ENCODE data around the gene SYCE3. TPM values are rescaled to one million over a fixed set of nuclear protein-coding genes. Genes with fewer than 3 reads are reported as not detected.

The SYCE3 gene
- total RNA-seq, 1 donor from 2014 or later, result not detected

DNA sequence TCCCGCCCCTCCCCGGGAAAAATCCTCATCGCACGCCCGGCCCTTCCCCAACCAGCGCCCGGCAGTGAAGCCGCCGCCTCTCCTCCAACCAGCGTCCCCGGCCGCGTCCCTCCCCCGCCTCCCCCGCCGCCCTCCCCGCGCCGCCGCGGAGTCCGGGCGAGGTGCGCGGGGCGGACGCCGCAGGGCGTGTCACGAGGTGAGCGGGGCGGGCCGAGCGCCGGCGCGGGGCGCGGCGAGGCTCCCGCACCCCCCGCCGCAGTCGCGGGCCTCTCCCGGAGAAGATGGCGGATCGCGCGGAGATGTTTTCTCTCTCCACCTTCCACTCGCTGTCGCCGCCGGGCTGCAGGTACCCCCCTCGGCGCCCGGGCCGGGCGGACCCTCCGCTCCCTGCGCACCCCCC, 37.8 kb upstream of the SYCE3 start, which contains the start of gene MAPK8IP2:
Gene MAPK8IP2 (plus strand): TSS at position 256 of the 400 bp plus-strand sequence. CDS start 26 bp downstream, at position 282.
- no peak for DNase-seq (ENCODE audit: low spot score)

GRCh38 chr22:50599816-50600455, 37.2 kb upstream of the SYCE3 start:
- no peak for DNase-seq (ENCODE audit: low spot score)

DNA sequence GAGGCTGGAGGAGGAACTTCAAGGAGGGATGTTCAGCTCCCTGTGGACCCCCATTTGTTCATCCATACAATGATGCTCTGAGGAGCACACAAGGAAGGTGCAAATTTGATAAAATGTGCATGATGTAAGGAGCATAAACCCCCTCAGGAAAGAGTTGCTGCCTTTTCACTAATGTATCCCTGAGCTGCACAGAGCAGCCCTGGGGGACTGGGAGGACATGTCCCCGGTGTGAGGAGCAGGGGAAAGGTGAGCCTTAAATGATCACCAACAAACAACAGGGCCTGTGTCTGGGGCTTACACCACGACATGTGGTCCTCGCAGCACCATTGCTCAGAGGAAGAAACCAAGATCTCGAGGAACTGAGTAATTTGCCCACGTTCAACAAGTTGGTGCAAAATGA, 34.4 kb upstream of the SYCE3 start:
- DNase-seq (ENCODE audit: low spot score), result no peak

- no peak for DNase-seq (ENCODE audit: low spot score)
Measured at GRCh38 chr22:50595189-50595588, 32.5 kb upstream of the SYCE3 start.

DNA sequence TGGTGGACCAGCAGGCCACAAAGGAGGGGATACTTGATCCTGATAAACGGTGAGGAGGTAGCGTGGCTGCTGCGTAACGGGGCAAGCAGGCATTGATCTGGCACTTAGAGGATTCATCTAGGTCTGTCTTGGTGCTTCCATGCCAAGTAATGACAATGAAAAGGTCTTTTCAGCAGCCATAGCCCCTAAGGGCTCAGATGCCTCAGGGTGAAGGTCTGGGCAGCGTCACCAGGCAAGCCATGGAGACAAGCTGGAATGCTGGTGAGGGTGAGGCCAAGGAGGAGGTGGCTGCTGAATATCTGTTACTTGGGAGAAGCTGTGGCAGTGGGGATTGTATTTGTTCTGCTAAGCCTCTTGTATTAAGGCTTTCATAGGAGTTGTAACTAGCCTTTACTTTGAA, 24.7 kb upstream of the SYCE3 start:
- no peak for DNase-seq (ENCODE audit: low spot score)

- DNase-seq (ENCODE audit: low spot score), result no peak
Measured at GRCh38 chr22:50586416-50586815, 23.7 kb upstream of the SYCE3 start.

DNA sequence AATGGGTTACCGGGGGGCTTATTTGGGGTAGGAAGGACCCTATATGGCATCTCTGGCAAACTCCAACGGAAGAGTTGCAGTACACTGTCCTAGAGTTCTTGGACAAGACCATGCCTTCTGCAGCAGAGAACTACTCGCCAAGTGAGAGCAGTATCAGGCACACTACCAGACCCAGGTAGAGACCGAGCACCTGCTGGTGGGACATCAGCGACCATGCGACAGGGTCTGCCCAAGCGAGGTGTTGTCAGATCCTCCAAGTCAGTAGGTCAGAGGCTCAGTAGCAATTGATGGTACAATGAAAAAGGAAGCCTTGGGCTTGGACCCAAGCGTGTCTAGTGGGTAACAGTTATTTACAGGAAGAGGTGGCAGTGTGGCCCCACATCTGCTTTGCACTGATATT, 23.1 kb upstream of the SYCE3 start:
- DNase-seq (ENCODE audit: low spot score), result no peak

DNA sequence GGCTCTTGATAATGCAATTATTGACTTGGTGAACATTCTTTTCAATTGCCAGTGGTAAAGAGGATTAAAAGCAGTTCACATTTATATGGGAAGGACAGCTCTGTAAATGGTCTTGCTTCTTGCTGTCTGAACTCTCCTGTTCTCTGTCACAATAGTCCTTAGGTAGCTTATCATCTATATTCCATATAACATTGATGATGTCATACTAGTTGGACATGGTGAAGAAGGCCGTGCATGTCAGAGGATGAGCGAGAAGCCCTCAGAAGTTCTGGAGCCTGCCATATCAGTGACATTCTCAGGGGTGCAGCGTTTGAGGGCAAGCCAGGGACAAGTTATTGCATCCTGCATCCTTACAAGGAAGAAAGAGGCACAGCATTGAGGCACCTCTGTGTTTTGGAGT, 22.5 kb upstream of the SYCE3 start:
- no peak for DNase-seq (ENCODE audit: low spot score)

DNA sequence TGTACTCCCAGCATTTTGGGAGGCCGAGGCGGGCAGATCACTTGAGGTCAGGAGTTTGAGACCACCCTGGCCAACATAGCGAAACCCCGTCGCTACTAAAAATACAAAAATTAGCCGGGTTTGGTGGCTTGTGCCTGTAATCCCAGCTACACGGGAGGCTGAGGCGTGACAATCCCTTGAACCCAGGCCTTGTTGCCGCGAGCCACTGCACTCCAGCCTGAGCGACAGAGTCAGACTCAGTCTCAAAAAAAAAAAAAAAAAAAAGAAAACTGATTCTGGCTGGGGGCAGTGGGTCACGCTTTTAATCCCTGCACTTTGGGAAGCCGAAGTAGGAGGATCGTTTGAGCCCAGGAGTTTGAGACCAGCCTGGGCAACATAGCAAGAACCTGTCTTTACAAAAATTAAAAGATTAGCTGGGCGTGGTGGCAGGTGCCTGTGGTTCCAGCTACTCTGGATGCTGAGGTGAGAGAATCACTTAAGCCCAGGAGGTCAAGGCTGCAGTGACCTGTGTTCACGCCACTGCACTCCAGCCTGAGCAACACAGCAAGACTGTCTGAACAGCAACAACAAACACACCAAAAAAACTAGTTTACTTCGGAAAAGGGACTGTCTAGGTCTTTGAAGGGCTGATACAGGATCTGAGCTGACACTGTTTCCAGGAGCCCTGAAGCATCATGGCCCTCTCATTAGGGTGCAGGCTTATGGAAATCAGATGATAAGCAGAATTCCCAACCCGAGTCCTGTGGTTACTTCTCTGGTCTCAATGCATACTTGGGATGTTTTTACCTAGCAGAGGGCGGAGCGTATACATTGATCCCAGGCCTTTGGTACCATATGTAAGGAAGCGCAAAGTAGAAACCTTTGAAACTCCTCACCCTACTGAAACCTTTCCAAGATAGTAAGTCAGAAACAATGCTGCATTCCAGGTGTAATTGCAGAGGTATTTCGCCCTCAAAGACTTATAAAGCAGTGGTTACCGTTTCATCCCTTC, 21.7 kb upstream of the SYCE3 start:
- DNase-seq (ENCODE audit: low spot score), result no peak

- DNase-seq (ENCODE audit: low spot score), result no peak
Measured at GRCh38 chr22:50583294-50583861, 20.7 kb upstream of the SYCE3 start.

DNA sequence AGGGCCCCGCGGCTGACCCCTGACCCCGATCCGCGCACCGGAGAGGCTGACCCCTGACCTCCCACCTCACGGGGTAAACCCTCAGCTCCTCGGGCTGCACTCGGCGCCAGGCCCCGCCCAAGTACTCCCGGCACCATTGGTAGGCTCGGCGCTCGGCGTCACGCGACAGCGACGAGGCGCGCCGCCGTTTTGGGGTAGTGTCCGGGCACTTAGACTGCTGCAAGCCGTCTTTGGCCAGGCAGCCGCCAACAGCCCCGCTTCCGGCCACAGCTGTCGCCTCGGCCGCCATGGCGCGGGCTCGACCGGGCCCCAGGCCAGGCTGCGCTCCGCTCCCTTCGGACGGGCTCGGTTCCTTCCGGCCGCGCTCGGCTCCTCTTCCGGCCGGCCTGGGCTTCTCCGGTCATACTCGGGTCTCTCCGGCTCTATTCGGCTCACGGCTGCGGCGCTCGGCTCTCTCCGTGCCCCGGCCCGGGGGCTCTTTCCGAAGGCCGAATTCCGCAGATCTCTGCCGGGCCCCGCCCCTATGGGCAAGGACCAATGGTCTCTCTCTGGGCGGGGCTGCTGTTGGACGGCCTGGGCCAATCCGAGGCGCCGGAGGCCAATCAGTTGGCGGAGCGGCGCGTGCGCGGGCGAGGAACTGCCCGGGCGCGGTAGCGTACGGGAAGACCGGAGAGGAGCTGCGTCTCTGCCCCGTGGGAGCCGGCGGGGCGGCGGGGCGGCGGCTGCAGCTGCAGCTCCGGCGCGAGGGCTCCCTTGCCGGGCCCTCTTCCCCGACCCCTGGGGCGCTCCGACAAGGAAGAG, 20.0 kb upstream of the SYCE3 start, which contains the start of gene CHKB:
Gene CHKB (minus strand): TSS at position 357 of the 801 bp plus-strand sequence. CDS start 68 bp downstream, at position 289.
- DNase-seq (ENCODE audit: low spot score), result peak; percentile 99

GRCh38 chr22:50581950-50582492, 19.3 kb upstream of the SYCE3 start:
- DNase-seq (ENCODE audit: low spot score), result no peak

DNA sequence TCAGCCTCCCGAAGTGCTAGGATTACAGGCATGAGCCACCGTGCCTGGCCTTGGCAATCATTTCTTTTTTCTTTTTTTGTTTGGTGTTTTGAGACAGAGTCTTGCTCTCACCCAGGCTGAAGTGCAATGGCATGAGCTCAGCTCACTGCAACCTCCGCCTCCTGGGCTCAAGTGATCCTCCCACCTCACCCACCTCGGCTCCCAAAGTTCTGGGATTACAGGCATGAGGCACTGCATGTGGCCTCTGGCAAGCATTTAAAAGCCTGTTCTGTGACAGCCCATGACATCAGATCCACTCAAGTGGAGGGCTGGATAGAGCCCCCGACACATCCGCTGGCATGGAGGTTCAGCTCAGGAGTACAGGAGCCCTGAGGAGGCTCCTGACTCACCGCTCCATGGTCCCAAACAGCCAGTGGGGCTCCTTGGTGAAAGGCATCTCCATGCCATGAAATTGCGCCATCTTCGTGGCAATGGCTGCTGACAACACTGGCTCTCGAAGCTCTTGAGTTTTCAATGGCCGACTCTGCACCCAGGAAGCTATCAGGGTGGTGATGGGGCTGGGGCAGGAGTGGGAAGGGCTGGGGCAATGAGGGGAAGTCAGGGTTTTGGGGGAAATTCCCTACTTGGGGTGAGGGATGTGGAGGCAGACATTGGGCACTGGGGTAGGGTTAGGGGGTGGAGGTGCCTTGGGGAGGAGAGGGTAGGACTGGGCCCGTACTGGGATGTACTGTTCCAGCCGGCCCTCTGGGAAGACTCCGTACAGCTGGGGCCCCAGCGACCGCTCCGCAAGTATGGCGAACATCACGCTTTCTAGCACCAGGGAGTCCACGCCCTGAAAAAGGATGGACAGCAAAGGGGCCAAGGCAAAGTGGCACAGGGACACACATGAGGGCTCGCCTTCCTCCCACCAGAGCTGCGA, 18.6 kb upstream of the SYCE3 start:
- no peak for DNase-seq (ENCODE audit: low spot score)

DNA sequence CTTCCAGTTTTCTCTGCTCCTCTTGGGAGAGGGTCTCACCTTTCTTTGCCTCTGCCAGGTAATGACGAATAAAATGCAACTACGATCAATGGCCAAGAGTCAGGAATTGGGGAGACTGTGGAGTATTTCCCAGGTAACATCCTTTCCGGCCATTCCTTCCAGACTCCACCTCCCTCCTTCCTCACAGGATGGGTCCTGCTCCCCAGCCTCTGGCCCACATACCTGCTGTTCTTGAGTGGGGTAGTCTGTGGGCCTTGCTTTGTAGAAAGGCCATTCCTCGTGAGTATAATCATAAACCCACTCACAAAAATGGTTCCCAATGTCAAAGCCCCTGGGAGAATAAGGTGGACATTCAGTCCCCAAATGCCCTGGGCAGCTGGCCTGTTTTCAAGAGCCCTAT, 17.0 kb upstream of the SYCE3 start:
- no peak for DNase-seq (ENCODE audit: low spot score)

DNA sequence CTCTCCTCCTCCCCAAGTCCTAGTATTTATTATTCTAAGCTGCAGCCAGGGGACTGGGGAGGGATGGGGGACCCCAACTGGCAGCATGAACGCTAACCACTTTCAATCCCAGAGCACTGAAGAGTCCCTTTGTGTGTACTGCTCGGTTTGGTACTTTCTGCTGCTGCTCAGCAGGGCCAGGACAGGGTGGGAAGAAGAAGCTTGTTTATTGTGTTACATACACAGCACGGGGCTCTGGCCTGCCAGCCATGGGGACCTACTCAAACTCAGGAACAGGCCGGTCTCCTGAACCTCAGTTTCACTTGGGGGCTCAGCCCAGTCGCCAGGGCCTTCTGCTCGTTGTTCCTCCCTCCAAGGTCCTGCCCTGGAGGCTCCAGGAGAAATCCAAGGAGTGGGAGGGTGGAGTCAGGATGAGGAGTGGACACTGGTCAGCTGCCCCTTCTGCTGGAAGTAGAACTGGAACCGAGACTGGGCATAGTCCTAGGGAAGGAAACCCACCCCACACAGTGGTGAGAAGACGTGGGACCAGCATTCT, 16.1 kb upstream of the SYCE3 start:
- DNase-seq (ENCODE audit: low spot score), result no peak

DNA sequence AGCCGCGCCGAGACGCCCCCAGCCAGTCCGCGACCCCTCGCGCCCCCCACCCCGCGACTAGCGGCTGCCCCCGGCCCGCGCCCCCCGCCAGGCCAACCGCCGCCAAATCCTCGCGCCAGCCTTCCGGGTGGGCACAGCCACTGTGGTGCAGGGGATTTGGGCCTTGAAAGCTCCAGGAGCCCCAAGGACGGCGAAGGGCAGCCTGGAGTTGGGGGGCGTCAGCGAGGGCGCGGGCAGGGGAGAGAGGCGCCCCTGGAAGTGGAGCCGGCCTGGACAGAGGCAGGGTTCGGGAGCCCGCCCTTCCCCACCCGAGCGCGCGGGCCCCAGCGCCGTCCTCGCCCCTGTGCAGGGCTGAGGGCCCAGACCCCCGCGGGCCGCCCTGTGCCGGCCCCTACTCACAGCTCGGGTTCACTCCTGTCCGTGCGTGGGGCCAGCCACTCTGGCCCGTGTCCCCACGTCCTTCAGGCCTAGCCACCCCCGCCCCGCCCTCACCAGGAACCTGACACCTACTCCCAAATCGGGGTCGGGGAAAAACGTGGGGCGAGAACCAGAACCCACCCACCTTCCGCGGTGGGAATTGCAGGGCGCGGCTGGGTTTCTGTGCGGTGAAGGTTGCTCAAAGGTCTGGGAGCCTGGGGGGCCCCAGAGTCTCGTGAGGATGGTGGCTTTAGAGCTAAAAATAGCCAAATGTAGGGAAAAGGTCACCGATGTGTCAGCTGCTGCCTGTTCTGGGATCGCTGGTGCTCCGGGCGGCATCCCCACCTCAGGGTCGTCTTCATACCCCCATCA, 15.5 kb upstream of the SYCE3 start, which contains the start of gene CPT1B:
Gene CPT1B (minus strand): TSS at position 441 of the 789 bp plus-strand sequence. CDS start 512 bp downstream, outside the sequence.
- DNase-seq (ENCODE audit: low spot score), result no peak

- DNase-seq (ENCODE audit: low spot score), result no peak
Measured at GRCh38 chr22:50577697-50577986, 14.9 kb upstream of the SYCE3 start.

DNA sequence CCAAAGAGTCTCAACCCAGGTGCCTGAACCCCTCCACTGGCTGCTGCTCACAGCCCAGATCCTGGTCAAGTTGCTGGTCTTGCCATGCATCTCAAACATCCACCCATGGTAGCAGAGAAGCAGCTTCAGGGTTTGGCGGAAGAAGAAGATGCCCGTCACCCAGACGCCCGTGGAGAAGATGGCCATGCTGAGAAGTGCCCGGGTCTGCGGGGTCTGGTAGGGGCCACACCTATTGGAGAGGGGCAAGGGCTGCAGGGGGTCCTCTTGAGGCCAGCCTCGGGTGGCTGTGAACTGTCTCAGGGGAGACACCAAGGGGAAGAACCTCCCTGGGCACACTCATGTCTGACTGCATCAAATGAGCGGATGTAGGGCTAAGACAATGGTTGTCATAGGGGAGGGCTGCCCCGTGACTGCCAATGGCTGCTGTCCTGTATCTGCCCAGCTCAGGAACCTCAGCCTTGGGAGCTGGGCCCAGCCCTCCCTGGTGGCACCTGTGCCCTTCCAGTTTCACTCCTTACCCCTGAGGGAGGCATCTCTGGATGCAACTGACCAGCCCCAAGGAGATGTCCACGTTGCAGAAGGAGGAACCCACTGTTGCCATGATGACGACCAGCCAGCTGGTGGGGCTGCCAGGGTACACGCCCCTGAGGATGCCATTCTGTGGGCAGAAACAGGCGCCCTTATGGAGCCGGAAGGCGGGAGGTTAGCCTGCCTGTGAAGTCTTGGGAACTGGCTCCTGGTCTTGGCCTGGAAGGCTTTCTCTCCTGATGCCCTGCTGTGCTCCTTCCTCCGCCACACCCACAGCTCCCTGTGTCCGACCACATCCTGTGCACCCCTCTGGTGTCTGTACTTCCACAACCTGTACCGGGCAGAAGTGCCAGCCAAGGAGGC, 14.3 kb upstream of the SYCE3 start:
- no peak for DNase-seq (ENCODE audit: low spot score)
